Suppressor macrophage treated with lipopolysaccharide for 4 hours (primary cell): ENCODE data around the gene B3GAT3.
"Not testable (repeated sequence)": the region's sequence is repeated elsewhere in the genome, so short reads cannot be mapped to it uniquely, and the experiment has no call there.

Experiments
- DNase-seq: peaks from one replicate; pipeline ENCODE4 v3.0.0-alpha.2; 2020

B3GAT3 gene

GRCh38 chr11:62645671-62645945 is 23.8 kb upstream of the B3GAT3 start:
- peak; percentile 8 for DNase-seq

DNA sequence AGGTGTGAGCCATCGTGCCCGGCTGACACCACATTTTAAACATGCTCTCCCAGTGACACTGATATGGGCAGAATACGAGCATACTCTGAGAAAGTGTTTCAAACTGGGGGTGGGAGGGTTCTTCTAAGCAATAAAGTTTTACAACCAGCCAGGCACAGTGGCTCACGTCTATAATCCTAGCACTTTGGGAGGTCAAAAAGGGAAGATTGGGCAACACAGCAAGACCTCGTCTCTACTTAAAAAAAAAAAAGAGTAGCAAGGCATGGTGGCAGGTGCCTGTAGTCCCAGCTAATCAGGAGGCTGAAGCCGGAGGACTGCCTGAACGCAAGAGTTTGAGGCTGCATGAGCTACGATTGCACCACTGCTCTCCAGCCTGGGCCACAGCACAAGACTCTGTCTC is 22.4 kb upstream of the B3GAT3 start:
- DNase-seq = no peak

DNA sequence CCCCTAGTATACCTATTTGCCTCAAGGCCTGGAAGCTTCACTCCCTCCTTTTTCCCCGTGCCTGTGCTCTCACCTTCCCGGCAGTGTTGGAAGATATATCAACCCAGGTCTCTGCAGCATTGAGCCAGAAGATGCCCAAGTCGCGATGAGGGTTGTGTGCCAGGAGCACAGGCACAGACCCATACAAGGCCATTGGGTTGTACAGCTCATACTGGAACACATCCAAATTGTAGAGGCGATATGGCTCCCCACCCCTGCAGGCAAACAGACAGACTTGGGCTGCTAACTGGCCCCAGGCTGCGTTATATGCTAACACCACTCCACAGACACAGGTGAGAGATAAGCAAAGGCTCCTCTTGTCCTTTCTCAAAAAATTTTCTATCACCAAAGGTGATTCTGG is 10.7 kb upstream of the B3GAT3 start:
- DNase-seq = no peak

- DNase-seq = no peak
Measured at GRCh38 chr11:62627713-62628112, 5.9 kb upstream of the B3GAT3 start.

DNA sequence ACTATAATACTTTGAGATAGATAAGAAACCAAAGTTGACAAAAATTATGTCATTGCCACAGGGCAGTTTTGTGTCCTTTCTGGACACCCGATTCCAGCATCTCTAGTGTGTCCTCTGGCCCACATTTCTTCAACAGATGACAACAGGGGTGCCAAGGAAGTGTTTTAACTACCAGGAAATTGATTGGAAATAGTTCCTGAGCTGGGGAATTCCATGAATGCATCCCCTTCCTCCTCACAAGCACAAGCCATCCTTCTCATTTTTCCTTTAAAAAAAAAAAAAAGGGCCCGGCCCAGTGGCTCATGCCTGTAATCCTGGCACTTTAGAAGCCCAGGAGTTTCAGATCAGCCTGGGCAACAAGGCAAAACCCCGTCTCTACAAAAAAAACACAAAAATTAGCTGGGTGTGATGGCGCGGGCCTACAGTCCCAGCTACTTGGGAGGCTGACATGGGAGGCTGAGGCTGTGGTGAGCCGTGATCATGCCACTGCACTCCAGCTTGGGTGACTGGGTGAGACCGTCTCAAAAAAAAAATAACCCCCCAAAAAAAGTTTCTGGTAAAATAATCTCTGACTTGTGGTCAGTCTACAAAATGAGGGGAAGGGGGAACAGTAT is 797 bp upstream of the B3GAT3 start:
- DNase-seq = no peak

GRCh38 chr11:62621027-62621566 is 689 bp downstream of the B3GAT3 start:
- no peak for DNase-seq

GRCh38 chr11:62616957-62617356 is 4.8 kb downstream of the B3GAT3 start:
- DNase-seq = not testable (repeated sequence)

- no peak for DNase-seq
Measured at GRCh38 chr11:62615521-62615920, 6.3 kb downstream of the B3GAT3 start.

GRCh38 chr11:62614275-62614674 is 7.5 kb downstream of the B3GAT3 start:
- DNase-seq = no peak

DNA sequence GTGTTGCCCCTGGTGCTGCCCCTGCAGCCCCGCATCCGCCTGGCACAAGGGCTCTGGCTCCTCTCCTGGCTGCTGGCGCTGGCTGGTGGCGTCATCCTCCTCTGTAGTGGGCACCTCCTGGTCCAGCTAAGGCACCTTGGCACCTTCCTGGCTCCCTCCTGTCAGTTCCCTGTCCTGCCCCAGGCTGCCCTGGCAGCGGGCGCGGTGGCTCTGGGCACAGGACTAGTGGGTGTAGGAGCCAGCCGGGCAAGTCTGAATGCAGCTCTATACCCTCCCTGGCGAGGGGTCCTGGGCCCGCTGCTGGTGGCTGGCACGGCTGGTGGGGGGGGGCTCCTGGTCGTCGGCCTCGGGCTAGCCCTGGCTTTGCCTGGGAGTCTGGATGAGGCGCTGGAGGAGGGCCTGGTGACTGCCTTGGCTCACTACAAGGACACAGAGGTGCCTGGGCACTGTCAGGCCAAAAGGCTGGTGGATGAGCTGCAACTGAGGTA is 8.5 kb downstream of the B3GAT3 start:
- no peak for DNase-seq

- peak; percentile 83 for DNase-seq
Measured at GRCh38 chr11:62612366-62613290, 9.2 kb downstream of the B3GAT3 start, which contains the start of the genes EML3 and ROM1. Gene EML3 (minus strand): TSS chr11:62612775. CDS start chr11:62612457, 318 bp downstream. Gene ROM1 (plus strand): TSS chr11:62613257. CDS start chr11:62613282, 25 bp downstream.

GRCh38 chr11:62611705-62612365 is 10.0 kb downstream of the B3GAT3 start:
- DNase-seq = peak; percentile 35

- no peak for DNase-seq
Measured at GRCh38 chr11:62610814-62611704, 10.7 kb downstream of the B3GAT3 start.

- no peak for DNase-seq
Measured at GRCh38 chr11:62610403-62610802, 11.4 kb downstream of the B3GAT3 start.

GRCh38 chr11:62608776-62609175 is 13.0 kb downstream of the B3GAT3 start:
- DNase-seq = no peak

GRCh38 chr11:62607714-62608113 is 14.1 kb downstream of the B3GAT3 start:
- peak; percentile 64 for DNase-seq

- no peak for DNase-seq
Measured at GRCh38 chr11:62605902-62606301, 15.9 kb downstream of the B3GAT3 start.

DNA sequence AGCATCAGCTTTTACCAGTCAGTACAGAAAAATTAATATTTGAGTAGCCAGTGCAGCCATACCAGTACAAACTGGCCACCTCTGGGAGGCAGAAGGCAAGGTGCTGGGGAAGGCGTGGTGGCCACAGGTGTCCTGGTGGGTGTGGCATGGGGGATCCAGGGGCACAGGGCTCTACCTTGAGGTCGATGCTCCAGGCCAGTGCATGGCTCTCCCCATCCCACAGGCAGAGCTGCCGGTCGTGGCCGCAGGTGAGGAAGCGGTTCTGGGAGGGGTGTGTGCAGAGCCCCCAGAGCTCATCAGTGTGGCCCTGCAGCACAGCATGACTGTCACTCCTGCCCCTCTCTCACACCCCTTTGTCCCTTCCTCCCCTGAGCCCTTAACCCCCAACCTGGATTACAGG is 16.3 kb downstream of the B3GAT3 start:
- DNase-seq = no peak

DNA sequence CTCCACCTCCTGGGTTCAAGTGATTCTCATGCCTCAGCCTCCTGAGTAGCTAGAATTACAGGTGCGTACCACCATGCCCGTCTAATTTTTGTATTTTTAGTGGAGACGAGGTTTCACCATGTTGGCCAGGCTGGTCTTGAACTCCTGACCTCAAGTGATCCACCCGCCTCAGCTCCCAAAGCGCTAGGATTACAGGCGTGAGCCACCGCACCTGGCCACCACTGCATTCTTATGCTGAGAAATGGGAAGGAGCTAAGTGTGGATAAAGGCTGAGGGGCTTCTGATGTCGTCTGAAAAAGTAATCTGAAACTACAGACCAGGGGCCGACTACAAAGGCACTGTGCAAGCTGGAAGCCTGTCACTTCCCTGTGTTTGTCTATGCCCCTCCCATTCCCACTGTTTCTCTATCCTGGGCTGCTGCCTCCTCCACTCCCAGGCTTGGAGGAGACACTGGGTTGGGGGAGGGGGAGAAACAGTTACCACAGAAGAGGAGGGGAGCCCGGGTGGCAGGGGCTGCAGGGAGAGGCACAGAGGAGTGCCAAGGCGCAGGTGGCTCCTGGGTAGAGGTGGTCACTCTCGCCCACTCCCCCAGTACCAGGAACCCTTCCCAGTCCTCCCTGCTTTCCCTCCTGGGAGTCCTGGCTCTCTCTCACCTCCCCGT is 17.2 kb downstream of the B3GAT3 start:
- no peak for DNase-seq

GRCh38 chr11:62603776-62604299 is 17.9 kb downstream of the B3GAT3 start:
- DNase-seq = no peak

DNA sequence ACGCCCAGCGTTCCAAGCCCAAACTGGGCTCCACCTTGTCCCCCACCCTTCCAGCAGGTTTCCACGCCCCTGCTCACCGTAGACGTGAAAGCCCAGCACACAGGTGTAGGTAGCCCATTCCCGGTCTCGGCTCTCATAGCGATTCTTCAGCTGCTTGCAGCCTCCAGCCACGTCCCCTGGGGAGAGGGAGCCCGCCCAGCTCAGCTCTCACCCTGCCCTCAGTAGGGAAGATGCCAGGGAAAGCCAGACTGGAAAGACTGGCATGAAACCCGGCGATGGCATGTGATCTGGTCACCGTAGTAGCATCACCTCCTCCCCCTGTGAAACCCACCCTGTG is 18.7 kb downstream of the B3GAT3 start:
- DNase-seq = no peak
